ENCODE results near the gene FTMT. TPM values are rescaled to one million over a fixed set of nuclear protein-coding genes. Genes with fewer than 3 reads are reported as not detected.

Gene FTMT
- total and polyA plus RNA-seq, 2 experiments from 2014 or later: not detected

GRCh38 chr5:121819682-121820261 is 31.9 kb upstream of the FTMT start:
- no peak overlapping the region for H3K9ac ChIP-seq
- TF ChIP-seq EZH2phosphoT487 (IDR thresholded peaks at IDR 0.05; ENCODE audit: insufficient read depth, low read depth) (no peak), EZH2 (IDR thresholded peaks at IDR 0.05; ENCODE audit: insufficient read depth, poor library complexity, severe bottlenecking) (no peak)
- no peak overlapping the region for H2AFZ ChIP-seq
- in situ Hi-C loops (cut with MboI): no loop called here
- H3K9me3 ChIP-seq (ENCODE audit: low read depth): no peaks in the 10 kb centered on the region
- H3F3A ChIP-seq (ENCODE audit: insufficient read depth): no peaks in the 10 kb centered on the region
- no peaks in the 10 kb centered on the region for H3K27me3 ChIP-seq (replicated peaks; ENCODE audit: insufficient read depth)
- H3K9me2 ChIP-seq (ENCODE audit: insufficient read depth): no peaks in the 10 kb centered on the region
- no peaks in the 10 kb centered on the region for H4K20me1 ChIP-seq (ENCODE audit: insufficient read depth)
- H3K27ac ChIP-seq: no peak overlapping the region
- H3K36me3 ChIP-seq (ENCODE audit: low read depth): no peaks in the 10 kb centered on the region
- no peak for DNase-seq
- no peak overlapping the region for H3K4me2 ChIP-seq (ENCODE audit: unreplicated experiment)
- no peaks in the 10 kb centered on the region for H3K79me2 ChIP-seq (ENCODE audit: insufficient read depth)
- H3K4me1 ChIP-seq (ENCODE audit: insufficient read depth): no peaks in the 10 kb centered on the region
- no peak overlapping the region for H3K4me3 ChIP-seq
- WGBS, 2 experiments (ENCODE audit: low coverage in 1 of 2, low lambda C conversion rate in 2 of 2, missing lambda C conversion rate in 2 of 2): 18 to 23% methylated on average over 5 of the region's 5 CpGs

DNA sequence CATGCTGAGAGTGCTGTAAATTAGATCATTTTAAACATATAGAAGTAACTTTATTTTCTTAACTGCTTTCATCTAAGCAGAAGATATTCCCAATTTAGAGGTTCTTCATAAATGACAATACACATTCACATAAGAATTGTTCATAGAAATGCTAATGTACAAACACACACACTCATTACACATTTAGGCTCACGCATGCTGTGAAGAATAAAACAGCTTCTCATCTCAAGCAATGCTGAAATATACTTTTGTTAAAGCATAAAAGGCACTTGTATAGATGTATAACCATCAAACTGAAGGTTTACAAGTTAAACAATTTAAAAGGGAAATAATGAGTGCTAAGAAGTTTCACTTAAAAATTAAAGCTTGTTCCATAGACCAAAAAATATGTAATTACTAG is 18.1 kb upstream of the FTMT start:
- H3K9me3 ChIP-seq (ENCODE audit: low read depth): no peaks in the 10 kb centered on the region
- no peak overlapping the region for H3K4me2 ChIP-seq (ENCODE audit: unreplicated experiment)
- H3K4me1 ChIP-seq (ENCODE audit: insufficient read depth): no peaks in the 10 kb centered on the region
- H3K79me2 ChIP-seq (ENCODE audit: insufficient read depth): no peaks in the 10 kb centered on the region
- H3K36me3 ChIP-seq (ENCODE audit: low read depth): no peaks in the 10 kb centered on the region
- in situ Hi-C loops (cut with MboI): no loop called here
- no peak overlapping the region for H3K27ac ChIP-seq
- H3K4me3 ChIP-seq: no peak overlapping the region
- no peaks in the 10 kb centered on the region for H3F3A ChIP-seq (ENCODE audit: insufficient read depth)
- no peak overlapping the region for H3K9ac ChIP-seq
- DNase-seq: no peak
- H4K20me1 ChIP-seq (ENCODE audit: insufficient read depth): no peaks in the 10 kb centered on the region
- no peaks in the 10 kb centered on the region for H3K9me2 ChIP-seq (ENCODE audit: insufficient read depth)
- 64 to 87% methylated on average over 1 of the region's 1 CpG for WGBS, 2 experiments (ENCODE audit: low coverage in 1 of 2, low lambda C conversion rate in 2 of 2, missing lambda C conversion rate in 2 of 2)
- H2AFZ ChIP-seq: no peak overlapping the region
- TF ChIP-seq EZH2phosphoT487 (IDR thresholded peaks at IDR 0.05; ENCODE audit: insufficient read depth, low read depth) (no peak), EZH2 (IDR thresholded peaks at IDR 0.05; ENCODE audit: insufficient read depth, poor library complexity, severe bottlenecking) (no peak)
- no peaks in the 10 kb centered on the region for H3K27me3 ChIP-seq (replicated peaks; ENCODE audit: insufficient read depth)

DNA sequence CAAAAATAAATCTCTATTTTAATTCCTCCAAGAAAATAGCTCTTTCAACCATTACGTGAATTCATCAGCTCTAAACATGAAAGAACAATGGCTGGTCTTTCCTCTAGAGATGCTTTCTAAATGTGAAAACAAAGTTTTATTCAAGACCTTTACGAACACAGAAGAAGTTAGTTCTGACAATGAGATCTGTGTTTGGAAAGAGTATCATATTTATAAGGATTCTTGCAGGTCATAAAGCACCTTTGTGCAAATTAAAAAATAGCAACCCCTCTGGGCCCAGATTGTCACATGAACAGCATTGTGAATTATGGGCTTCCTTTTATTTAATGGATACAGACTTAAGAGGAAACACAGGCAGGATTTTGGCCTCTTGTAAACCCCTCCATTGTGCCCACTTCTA is 17.7 kb upstream of the FTMT start:
- in situ Hi-C loops (cut with MboI): no loop called here
- 36 to 43% methylated on average over 2 of the region's 2 CpGs for WGBS, 2 experiments (ENCODE audit: low coverage in 1 of 2, low lambda C conversion rate in 2 of 2, missing lambda C conversion rate in 2 of 2)
- H3K36me3 ChIP-seq (ENCODE audit: low read depth): no peaks in the 10 kb centered on the region
- H3K4me1 ChIP-seq (ENCODE audit: insufficient read depth): no peaks in the 10 kb centered on the region
- H3K9me3 ChIP-seq (ENCODE audit: low read depth): no peaks in the 10 kb centered on the region
- no peak overlapping the region for H3K4me3 ChIP-seq
- no peaks in the 10 kb centered on the region for H3K27me3 ChIP-seq (replicated peaks; ENCODE audit: insufficient read depth)
- H3K27ac ChIP-seq: no peak overlapping the region
- no peaks in the 10 kb centered on the region for H4K20me1 ChIP-seq (ENCODE audit: insufficient read depth)
- no peak overlapping the region for H3K9ac ChIP-seq
- H3K4me2 ChIP-seq (ENCODE audit: unreplicated experiment): no peak overlapping the region
- DNase-seq: no peak
- no peaks in the 10 kb centered on the region for H3F3A ChIP-seq (ENCODE audit: insufficient read depth)
- no peaks in the 10 kb centered on the region for H3K9me2 ChIP-seq (ENCODE audit: insufficient read depth)
- no peak overlapping the region for H2AFZ ChIP-seq
- H3K79me2 ChIP-seq (ENCODE audit: insufficient read depth): no peaks in the 10 kb centered on the region
- TF ChIP-seq EZH2phosphoT487 (IDR thresholded peaks at IDR 0.05; ENCODE audit: insufficient read depth, low read depth): no peak
- no peak for TF ChIP-seq EZH2 (IDR thresholded peaks at IDR 0.05; ENCODE audit: insufficient read depth, poor library complexity, severe bottlenecking)

GRCh38 chr5:121841892-121842291 is 9.8 kb upstream of the FTMT start:
- in situ Hi-C loops (cut with MboI): no loop called here
- Histone ChIP-seq H3K4me1 (ENCODE audit: insufficient read depth) (no peaks in the 10 kb centered on the region), H2AFZ (no peak overlapping the region), H3K4me3 (no peak overlapping the region), H3K4me2 (ENCODE audit: unreplicated experiment) (no peak overlapping the region), H3K9me3 (ENCODE audit: low read depth) (no peaks in the 10 kb centered on the region), H3K36me3 (ENCODE audit: low read depth) (no peaks in the 10 kb centered on the region), H3F3A (ENCODE audit: insufficient read depth) (no peaks in the 10 kb centered on the region), H3K9ac (no peak overlapping the region), H4K20me1 (ENCODE audit: insufficient read depth) (no peaks in the 10 kb centered on the region), H3K27ac (no peak overlapping the region), H3K9me2 (ENCODE audit: insufficient read depth) (no peaks in the 10 kb centered on the region), H3K79me2 (ENCODE audit: insufficient read depth) (no peaks in the 10 kb centered on the region), H3K27me3 (replicated peaks; ENCODE audit: insufficient read depth) (no peaks in the 10 kb centered on the region)
- DNase-seq: peak; percentile 6
- TF ChIP-seq EZH2 (IDR thresholded peaks at IDR 0.05; ENCODE audit: insufficient read depth, poor library complexity, severe bottlenecking) (no peak), EZH2phosphoT487 (IDR thresholded peaks at IDR 0.05; ENCODE audit: insufficient read depth, low read depth) (no peak)

DNA sequence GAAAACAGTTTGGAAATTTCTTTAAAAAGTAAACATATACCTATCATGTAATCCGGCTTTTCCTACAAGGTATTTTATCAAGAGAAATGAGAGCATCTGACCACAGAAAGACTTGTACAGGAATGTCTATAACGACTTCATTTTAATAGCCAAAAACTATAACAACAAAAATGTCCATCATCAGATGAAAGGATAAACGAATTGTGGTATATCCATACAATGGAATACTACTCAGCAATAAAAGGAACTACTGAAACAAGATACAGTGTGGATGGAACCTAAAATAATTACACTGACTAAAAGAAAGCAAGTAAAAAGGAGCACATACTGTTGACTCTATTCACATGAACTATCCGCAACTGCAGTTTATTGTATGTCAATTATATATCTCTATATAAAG is 1.4 kb upstream of the FTMT start:
- H3K4me1 ChIP-seq (ENCODE audit: insufficient read depth): no peaks in the 10 kb centered on the region
- H2AFZ ChIP-seq: no peak overlapping the region
- in situ Hi-C loops (cut with MboI): no loop called here
- no peak overlapping the region for H3K4me3 ChIP-seq
- TF ChIP-seq EZH2 (IDR thresholded peaks at IDR 0.05; ENCODE audit: insufficient read depth, poor library complexity, severe bottlenecking) (no peak), EZH2phosphoT487 (IDR thresholded peaks at IDR 0.05; ENCODE audit: insufficient read depth, low read depth) (no peak)
- H4K20me1 ChIP-seq (ENCODE audit: insufficient read depth): no peaks in the 10 kb centered on the region
- DNase-seq: no peak
- H3K9me2 ChIP-seq (ENCODE audit: insufficient read depth): no peaks in the 10 kb centered on the region
- no peaks in the 10 kb centered on the region for H3K36me3 ChIP-seq (ENCODE audit: low read depth)
- WGBS, 2 experiments (ENCODE audit: low coverage in 1 of 2, low lambda C conversion rate in 2 of 2, missing lambda C conversion rate in 2 of 2): 45 to 51% methylated on average over 4 of the region's 4 CpGs
- H3K9me3 ChIP-seq (ENCODE audit: low read depth): no peaks in the 10 kb centered on the region
- H3K9ac ChIP-seq: no peak overlapping the region
- H3K79me2 ChIP-seq (ENCODE audit: insufficient read depth): no peaks in the 10 kb centered on the region
- no peak overlapping the region for H3K27ac ChIP-seq
- no peaks in the 10 kb centered on the region for H3K27me3 ChIP-seq (replicated peaks; ENCODE audit: insufficient read depth)
- no peaks in the 10 kb centered on the region for H3F3A ChIP-seq (ENCODE audit: insufficient read depth)
- H3K4me2 ChIP-seq (ENCODE audit: unreplicated experiment): no peak overlapping the region
